Brain microvascular endothelial cell (primary cell): Measurements from ENCODE around the gene NRCAM.
"Not testable (repeated sequence)": the region's sequence is repeated elsewhere in the genome, so short reads cannot be mapped to it uniquely, and the experiment has no call there.

ENCODE experiments used
- DNase-seq: peaks from one replicate; pipeline ENCODE4 v3.0.0-alpha.2; 2020
- H3K27ac ChIP-seq: fragments of 250-450 bp; sonication (Bioruptor Pico); 2 replicates; pipeline ENCODE4 v1.5.1; 2020; ENCODE audit warnings: mild to moderate bottlenecking, moderate library complexity
- H3K27me3 ChIP-seq: fragments of 250-450 bp; sonication (Bioruptor Pico); replicated peaks from 2 replicates; pipeline ENCODE4 v1.5.1; 2020; ENCODE audit warnings: mild to moderate bottlenecking
- H3K36me3 ChIP-seq: fragments of 250-450 bp; sonication (Bioruptor Pico); replicated peaks from 2 replicates; pipeline ENCODE4 v1.5.1; 2020; ENCODE audit warnings: mild to moderate bottlenecking
- H3K4me3 ChIP-seq: 2 replicates; pipeline ENCODE4 v1.5.1; 2011; ENCODE audit warnings: low read depth, mild to moderate bottlenecking, control low read depth, low read length, moderate library complexity
- CTCF ChIP-seq: IDR thresholded peaks from 2 replicates; pipeline ENCODE4 v1.5.1; 2011; ENCODE audit warnings: low read depth, mild to moderate bottlenecking, moderate library complexity, low read length, control low read depth, inconsistent platforms; ENCODE audit errors: missing control alignments
- in situ Hi-C: cut with HindIII; loops from 2 replicates; pipeline ENCODE4 v1.10.0; 2017; ENCODE audit warnings: low sequenced_read_pairs, low pct_ligation_motif_present

The NRCAM gene

GRCh38 chr7:108480311-108480710 lies 24.1 kb upstream of the NRCAM start:
- TF ChIP-seq CTCF, result no peak
- no peak overlapping the region for H3K4me3 ChIP-seq
- in situ Hi-C loops, result no loop called here

GRCh38 chr7:108479751-108480150 lies 23.5 kb upstream of the NRCAM start:
- Histone ChIP-seq H3K4me3 (no peak overlapping the region), H3K36me3 (peaks cover 9% of the 10 kb centered on the region), H3K27me3 (no peaks in the 10 kb centered on the region), H3K27ac (no peak overlapping the region)
- in situ Hi-C loops, result no loop called here
- DNase-seq, result no peak
- no peak for TF ChIP-seq CTCF

More at GRCh38 chr7:108480311-108480710, 24.1 kb upstream of the NRCAM start:
- no peaks in the 10 kb centered on the region for H3K27me3 ChIP-seq
- no peak overlapping the region for H3K27ac ChIP-seq
- DNase-seq, result no peak
- peaks cover 9% of the 10 kb centered on the region for H3K36me3 ChIP-seq

GRCh38 chr7:108479118-108479517 lies 22.9 kb upstream of the NRCAM start:
- in situ Hi-C loops, result no loop called here
- no peak for TF ChIP-seq CTCF
- Histone ChIP-seq H3K27me3 (no peaks in the 10 kb centered on the region), H3K4me3 (no peak overlapping the region), H3K27ac (no peak overlapping the region), H3K36me3 (peaks cover 9% of the 10 kb centered on the region)
- no peak for DNase-seq

GRCh38 chr7:108468246-108468645 lies 12.0 kb upstream of the NRCAM start:
- DNase-seq, result no peak
- H3K27me3 ChIP-seq, result no peaks in the 10 kb centered on the region
- in situ Hi-C loops, result loop anchor here (25.0 kb wide), 1 partner anchor 281 kb away; no protein-coding TSS in a partner anchor

DNA sequence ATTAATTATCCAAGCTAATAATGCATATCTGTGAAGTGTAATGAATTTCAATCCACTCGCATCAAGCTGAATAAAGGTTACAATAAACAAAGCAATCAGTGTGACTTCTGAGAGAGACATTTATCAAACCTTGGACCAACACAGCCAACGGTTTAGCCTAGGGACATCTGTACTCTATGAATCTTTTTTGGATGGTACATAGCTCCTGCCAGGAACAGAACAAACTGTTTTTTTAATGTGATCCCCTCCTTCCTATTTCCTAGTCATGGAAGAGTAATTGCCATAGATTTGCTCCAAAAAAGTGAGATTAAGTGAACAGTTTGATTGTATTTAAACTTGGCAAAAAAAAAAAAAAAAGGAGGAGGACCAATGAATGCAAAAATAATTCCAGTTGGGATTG lies 11.2 kb upstream of the NRCAM start:
- no peak for TF ChIP-seq CTCF
- no peaks in the 10 kb centered on the region for H3K27me3 ChIP-seq
- DNase-seq, result no peak
- in situ Hi-C loops, result loop anchor here (25.0 kb wide), 1 partner anchor 280 kb away; no protein-coding TSS in a partner anchor
- no peak overlapping the region for H3K4me3 ChIP-seq
- no peaks in the 10 kb centered on the region for H3K36me3 ChIP-seq
- H3K27ac ChIP-seq, result no peak overlapping the region

More at GRCh38 chr7:108468246-108468645, 12.0 kb upstream of the NRCAM start:
- Histone ChIP-seq H3K36me3 (no peaks in the 10 kb centered on the region), H3K27ac (no peak overlapping the region), H3K4me3 (no peak overlapping the region)
- TF ChIP-seq CTCF, result no peak

DNA sequence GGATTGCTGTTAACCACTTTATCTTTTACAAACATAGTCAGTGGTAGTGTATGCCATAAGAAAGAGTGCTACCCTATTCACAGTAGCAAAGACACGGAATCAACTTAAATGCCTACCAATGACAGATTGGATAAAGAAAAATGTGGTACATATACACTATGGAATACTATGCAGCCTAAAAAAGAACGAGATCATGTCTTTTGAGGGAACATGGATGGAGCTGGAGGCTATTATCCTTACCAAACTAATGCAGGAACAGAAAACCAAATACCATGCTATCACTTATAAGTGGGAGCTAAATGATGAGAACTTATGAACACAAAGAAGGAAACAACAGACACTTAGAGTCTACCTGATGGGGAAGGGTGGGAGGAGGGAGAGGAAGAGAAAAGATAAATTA lies 10.1 kb upstream of the NRCAM start:
- H3K36me3 ChIP-seq, H3K4me3 ChIP-seq, DNase-seq, H3K27ac ChIP-seq, H3K27me3 ChIP-seq: not testable (repeated sequence)
- in situ Hi-C loops, result loop anchor here (25.0 kb wide), 1 partner anchor 279 kb away; no protein-coding TSS in a partner anchor
